ENCODE data around the gene RRP9. TPM values are rescaled to one million over a fixed set of nuclear protein-coding genes. Genes with fewer than 3 reads are reported as not detected.

The RRP9 gene
- polyA plus RNA-seq, 1 donor from 2014 or later = 26.8 TPM

GRCh38 chr3:51968883-51969678, 27.4 kb upstream of the RRP9 start:
- Histone ChIP-seq H3F3A (ENCODE audit: insufficient read depth, low read length, poor library complexity, severe bottlenecking) (no peaks in the 10 kb centered on the region), H3K9ac (ENCODE audit: low read length) (peak overlapping the region; percentile 90), H3K79me2 (replicated peaks; ENCODE audit: insufficient read depth, low read length) (peaks cover 31% of the 10 kb centered on the region), H3K9me3 (ENCODE audit: low read length) (no peaks in the 10 kb centered on the region), H2AFZ (ENCODE audit: low read depth, low read length) (no peak overlapping the region), H3K27ac (ENCODE audit: low read length) (peak overlapping the region; percentile 59), H4K20me1 (ENCODE audit: insufficient read depth) (no peaks in the 10 kb centered on the region), H3K9me2 (ENCODE audit: insufficient read depth, low read length) (no peaks in the 10 kb centered on the region), H3K4me2 (ENCODE audit: low read length) (no peak overlapping the region), H3K36me3 (ENCODE audit: insufficient read depth, low read length) (no peaks in the 10 kb centered on the region), H3K27me3 (ENCODE audit: insufficient read depth, low read depth, low read length) (no peaks in the 10 kb centered on the region), H3K4me3 (ENCODE audit: low read length) (peak overlapping the region; percentile 71)
- TF ChIP-seq TAF1 (IDR thresholded peaks at IDR 0.05; ENCODE audit: low read depth) (no peak), MXI1 (conservative IDR thresholded peaks at IDR 0.05; ENCODE audit: poor library complexity, severe bottlenecking) (no peak), CTCF (IDR thresholded peaks at IDR 0.05; ENCODE audit: poor library complexity, severe bottlenecking) (no peak), EP300 (conservative IDR thresholded peaks at IDR 0.05; ENCODE audit: poor library complexity, severe bottlenecking) (no peak), SMC3 (conservative IDR thresholded peaks at IDR 0.05; ENCODE audit: poor library complexity) (no peak), EZH2 (IDR thresholded peaks at IDR 0.05; ENCODE audit: borderline replicate concordance, insufficient read depth, low read length, poor library complexity, severe bottlenecking) (no peak), POLR2AphosphoS5 (IDR thresholded peaks at IDR 0.05) (no peak), REST (IDR thresholded peaks at IDR 0.05; ENCODE audit: borderline replicate concordance) (no peak), RAD21 (conservative IDR thresholded peaks at IDR 0.05) (no peak)

GRCh38 chr3:51968170-51968775, 26.6 kb upstream of the RRP9 start:
- no peaks in the 10 kb centered on the region for H3F3A ChIP-seq (ENCODE audit: insufficient read depth, low read length, poor library complexity, severe bottlenecking)
- H3K27me3 ChIP-seq (ENCODE audit: insufficient read depth, low read depth, low read length) = no peaks in the 10 kb centered on the region
- peak overlapping the region; percentile 40 for H2AFZ ChIP-seq (ENCODE audit: low read depth, low read length)
- peak overlapping the region; percentile 90 for H3K9ac ChIP-seq (ENCODE audit: low read length)
- no peaks in the 10 kb centered on the region for H4K20me1 ChIP-seq (ENCODE audit: insufficient read depth)
- peak overlapping the region; percentile 73 for H3K4me2 ChIP-seq (ENCODE audit: low read length)
- H3K27ac ChIP-seq (ENCODE audit: low read length) = peak overlapping the region; percentile 70
- H3K4me3 ChIP-seq (ENCODE audit: low read length) = peak overlapping the region; percentile 71
- no peaks in the 10 kb centered on the region for H3K36me3 ChIP-seq (ENCODE audit: insufficient read depth, low read length)
- no peaks in the 10 kb centered on the region for H3K9me2 ChIP-seq (ENCODE audit: insufficient read depth, low read length)
- peaks cover 31% of the 10 kb centered on the region for H3K79me2 ChIP-seq (replicated peaks; ENCODE audit: insufficient read depth, low read length)
- no peaks in the 10 kb centered on the region for H3K9me3 ChIP-seq (ENCODE audit: low read length)
- TF ChIP-seq EZH2 (IDR thresholded peaks at IDR 0.05; ENCODE audit: borderline replicate concordance, insufficient read depth, low read length, poor library complexity, severe bottlenecking) = no peak
- no peak for TF ChIP-seq SMC3 (conservative IDR thresholded peaks at IDR 0.05; ENCODE audit: poor library complexity)
- peak; percentile 58 for TF ChIP-seq REST (IDR thresholded peaks at IDR 0.05; ENCODE audit: borderline replicate concordance)
- TF ChIP-seq RAD21 (conservative IDR thresholded peaks at IDR 0.05) = no peak
- no peak for TF ChIP-seq MXI1 (conservative IDR thresholded peaks at IDR 0.05; ENCODE audit: poor library complexity, severe bottlenecking)
- no peak for TF ChIP-seq CTCF (IDR thresholded peaks at IDR 0.05; ENCODE audit: poor library complexity, severe bottlenecking)
- no peak for TF ChIP-seq EP300 (conservative IDR thresholded peaks at IDR 0.05; ENCODE audit: poor library complexity, severe bottlenecking)
- peak; percentile 18 for TF ChIP-seq POLR2AphosphoS5 (IDR thresholded peaks at IDR 0.05)
- TF ChIP-seq TAF1 (IDR thresholded peaks at IDR 0.05; ENCODE audit: low read depth) = peak; percentile 35
